Measurements from ENCODE around the gene RASGRP1. TPM values are rescaled to one million over a fixed set of nuclear protein-coding genes. Genes with fewer than 3 reads are reported as not detected.

The RASGRP1 gene
- polyA plus RNA-seq, 1 donor (not counting 4 experiments of a cell fraction or from before 2014, with no cell fraction given): 0.28 TPM

- dilution Hi-C loops (cut with MboI; ENCODE audit: extremely low pct_ligation_motif_present, low sequenced_read_pairs): no loop called here
Measured at GRCh38 chr15:38538328-38539007, 26.1 kb downstream of the RASGRP1 start.

GRCh38 chr15:38536201-38536676 is 28.4 kb downstream of the RASGRP1 start:
- Histone ChIP-seq H3K4me3 (ENCODE audit: control insufficient read depth in 2 of 3, extremely low read depth in 1 of 3, insufficient read depth in 2 of 3, low read depth in 1 of 3, low read length in 3 of 3) (no peak overlapping the region), H3K9ac (ENCODE audit: control insufficient read depth, extremely low read depth, insufficient read depth, low read length) (no peak overlapping the region), H3K27me3 (ENCODE audit: control insufficient read depth, extremely low read depth, insufficient read depth, low read length) (no peaks in the 10 kb centered on the region), H3K4me1 (ENCODE audit: control insufficient read depth, extremely low read depth, insufficient read depth, low read length) (peaks cover 7% of the 10 kb centered on the region), H4K20me1 (ENCODE audit: control insufficient read depth, extremely low read depth, insufficient read depth, low read length) (no peaks in the 10 kb centered on the region), H3K27ac (ENCODE audit: control insufficient read depth, insufficient read depth, low read length) (no peak overlapping the region), H3K9me1 (ENCODE audit: control insufficient read depth, extremely low read depth, insufficient read depth, low read length) (no peaks in the 10 kb centered on the region), H3K79me2 (ENCODE audit: control insufficient read depth, insufficient read depth, low read length) (no peaks in the 10 kb centered on the region), H2AFZ (ENCODE audit: control insufficient read depth, low read length) (no peak overlapping the region), H3K36me3 (ENCODE audit: control insufficient read depth in 2 of 2, extremely low read depth in 1 of 2, insufficient read depth in 2 of 2, low read length in 2 of 2) (no peaks in the 10 kb centered on the region), H3K9me3 (ENCODE audit: control insufficient read depth, low read depth, low read length) (no peaks in the 10 kb centered on the region), H3K4me2 (ENCODE audit: control insufficient read depth, extremely low read depth, insufficient read depth, low read depth, low read length) (no peak overlapping the region)
- DNase-seq (ENCODE audit: low read depth, low spot score) (no peak), FAIRE-seq (no peak)
- dilution Hi-C loops (cut with MboI; ENCODE audit: extremely low pct_ligation_motif_present, low sequenced_read_pairs): no loop called here
- TF ChIP-seq EZH2 (IDR thresholded peaks at IDR 0.05; ENCODE audit: low read length): no peak
- TF ChIP-seq, protein P1, sequence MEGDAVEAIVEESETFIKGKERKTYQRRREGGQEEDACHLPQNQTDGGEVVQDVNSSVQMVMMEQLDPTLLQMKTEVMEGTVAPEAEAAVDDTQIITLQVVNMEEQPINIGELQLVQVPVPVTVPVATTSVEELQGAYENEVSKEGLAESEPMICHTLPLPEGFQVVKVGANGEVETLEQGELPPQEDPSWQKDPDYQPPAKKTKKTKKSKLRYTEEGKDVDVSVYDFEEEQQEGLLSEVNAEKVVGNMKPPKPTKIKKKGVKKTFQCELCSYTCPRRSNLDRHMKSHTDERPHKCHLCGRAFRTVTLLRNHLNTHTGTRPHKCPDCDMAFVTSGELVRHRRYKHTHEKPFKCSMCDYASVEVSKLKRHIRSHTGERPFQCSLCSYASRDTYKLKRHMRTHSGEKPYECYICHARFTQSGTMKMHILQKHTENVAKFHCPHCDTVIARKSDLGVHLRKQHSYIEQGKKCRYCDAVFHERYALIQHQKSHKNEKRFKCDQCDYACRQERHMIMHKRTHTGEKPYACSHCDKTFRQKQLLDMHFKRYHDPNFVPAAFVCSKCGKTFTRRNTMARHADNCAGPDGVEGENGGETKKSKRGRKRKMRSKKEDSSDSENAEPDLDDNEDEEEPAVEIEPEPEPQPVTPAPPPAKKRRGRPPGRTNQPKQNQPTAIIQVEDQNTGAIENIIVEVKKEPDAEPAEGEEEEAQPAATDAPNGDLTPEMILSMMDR (optimal IDR thresholded peaks at IDR 0.05 in 1 of 3, IDR thresholded peaks at IDR 0.05 in 1 of 3, conservative IDR thresholded peaks at IDR 0.05 in 1 of 3; ENCODE audit: extremely low read depth in 1 of 3, insufficient read depth in 2 of 3, low read length in 3 of 3): no peak

More at GRCh38 chr15:38538328-38539007, 26.1 kb downstream of the RASGRP1 start:
- no peak for FAIRE-seq
- Histone ChIP-seq H3K79me2 (ENCODE audit: control insufficient read depth, insufficient read depth, low read length) (no peaks in the 10 kb centered on the region), H3K4me1 (ENCODE audit: control insufficient read depth, extremely low read depth, insufficient read depth, low read length) (no peaks in the 10 kb centered on the region), H3K36me3 (ENCODE audit: control insufficient read depth in 2 of 2, extremely low read depth in 1 of 2, insufficient read depth in 2 of 2, low read length in 2 of 2) (no peaks in the 10 kb centered on the region), H3K9ac (ENCODE audit: control insufficient read depth, extremely low read depth, insufficient read depth, low read length) (no peak overlapping the region), H3K27me3 (ENCODE audit: control insufficient read depth, extremely low read depth, insufficient read depth, low read length) (no peaks in the 10 kb centered on the region), H3K4me3 (ENCODE audit: control insufficient read depth in 2 of 3, extremely low read depth in 1 of 3, insufficient read depth in 2 of 3, low read depth in 1 of 3, low read length in 3 of 3) (no peak overlapping the region), H3K9me3 (ENCODE audit: control insufficient read depth, low read depth, low read length) (no peaks in the 10 kb centered on the region), H3K27ac (ENCODE audit: control insufficient read depth, insufficient read depth, low read length) (no peak overlapping the region), H3K9me1 (ENCODE audit: control insufficient read depth, extremely low read depth, insufficient read depth, low read length) (no peaks in the 10 kb centered on the region), H2AFZ (ENCODE audit: control insufficient read depth, low read length) (no peak overlapping the region), H4K20me1 (ENCODE audit: control insufficient read depth, extremely low read depth, insufficient read depth, low read length) (no peaks in the 10 kb centered on the region), H3K4me2 (ENCODE audit: control insufficient read depth, extremely low read depth, insufficient read depth, low read depth, low read length) (no peak overlapping the region)
- DNase-seq (ENCODE audit: low read depth, low spot score): no peak
- TF ChIP-seq, protein P1 (optimal IDR thresholded peaks at IDR 0.05 in 1 of 3, IDR thresholded peaks at IDR 0.05 in 1 of 3, conservative IDR thresholded peaks at IDR 0.05 in 1 of 3; ENCODE audit: extremely low read depth in 1 of 3, insufficient read depth in 2 of 3, low read length in 3 of 3): no peak

Data from keratinocyte (primary cell).